ENCODE results near the gene STX10.

STX10 gene

GRCh38 chr19:13117772-13118423 lies 32.3 kb downstream of the STX10 start, which contains the start of gene NACC1:
Gene NACC1 (plus strand): TSS chr19:13118264. CDS start chr19:13135208, 16,944 bp downstream.
- peak; percentile 94 for DNase-seq

- no peak for DNase-seq
These were observed 32.9 kb downstream of the STX10 start for GRCh38 chr19:13117176-13117771.

- peak; percentile 93 for DNase-seq
These were observed 33.6 kb downstream of the STX10 start, which contains the start of gene TRMT1 for GRCh38 chr19:13116282-13117175. Gene TRMT1 (minus strand): TSS chr19:13116740. CDS start chr19:13116399, 341 bp downstream.

- no peak for DNase-seq
These were observed 34.3 kb downstream of the STX10 start for GRCh38 chr19:13115936-13116281.

GRCh38 chr19:13112555-13112954 lies 37.6 kb downstream of the STX10 start:
- no peak for DNase-seq

- no peak for DNase-seq
These were observed 40.0 kb downstream of the STX10 start for GRCh38 chr19:13110099-13110610.

GRCh38 chr19:13109361-13110098 lies 40.6 kb downstream of the STX10 start:
- no peak for DNase-seq

GRCh38 chr19:13104848-13105711 lies 45.1 kb downstream of the STX10 start:
- no peak for DNase-seq

- peak; percentile 87 for DNase-seq
These were observed 45.8 kb downstream of the STX10 start for GRCh38 chr19:13104360-13104847.

- no peak for DNase-seq
These were observed 46.4 kb downstream of the STX10 start for GRCh38 chr19:13103581-13104359.

- peak; percentile 84 for DNase-seq
These were observed 47.3 kb downstream of the STX10 start, which contains the start of gene LYL1 for GRCh38 chr19:13102666-13103580. Gene LYL1 (minus strand): TSS chr19:13102858. CDS start chr19:13101171, 1,687 bp downstream.

- no peak for DNase-seq
These were observed 47.8 kb downstream of the STX10 start for GRCh38 chr19:13102416-13102665.

GRCh38 chr19:13101590-13102415 lies 48.4 kb downstream of the STX10 start:
- no peak for DNase-seq

GRCh38 chr19:13100841-13101589 lies 49.2 kb downstream of the STX10 start:
- DNase-seq = peak; percentile 36

- DNase-seq = peak; percentile 47
These were observed 50.1 kb downstream of the STX10 start for GRCh38 chr19:13100031-13100588.

GRCh38 chr19:13099073-13099999 lies 50.8 kb downstream of the STX10 start:
- DNase-seq = peak; percentile 82

All from femur (tissue), 1 donor.